ENCODE results near the gene ST6GALNAC5.
"Not testable (repeated sequence)": the region's sequence is repeated elsewhere in the genome, so short reads cannot be mapped to it uniquely, and the experiment has no call there.

Gene ST6GALNAC5

GRCh38 chr1:76939050-76939816 lies 72.0 kb downstream of the ST6GALNAC5 start:
- no peak for DNase-seq

DNA sequence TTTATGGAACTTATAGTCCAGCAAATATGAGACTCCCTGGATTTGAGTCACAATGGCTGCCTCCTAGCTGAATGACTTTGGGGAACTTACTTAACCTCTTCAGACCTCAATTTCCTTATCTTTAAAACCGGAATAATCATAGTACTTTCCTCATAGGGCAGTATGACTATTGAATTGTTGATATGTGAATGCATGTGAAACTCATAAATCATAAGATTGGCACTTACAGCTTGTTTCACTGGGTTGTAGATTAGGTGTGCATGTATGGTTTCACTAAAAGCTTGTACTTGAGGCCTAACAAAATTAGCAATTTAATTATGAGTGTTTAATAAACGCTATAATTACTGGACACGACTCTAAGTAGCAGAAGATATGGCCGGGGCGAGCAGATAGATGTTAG lies 72.5 kb downstream of the ST6GALNAC5 start:
- DNase-seq, result no peak

DNA sequence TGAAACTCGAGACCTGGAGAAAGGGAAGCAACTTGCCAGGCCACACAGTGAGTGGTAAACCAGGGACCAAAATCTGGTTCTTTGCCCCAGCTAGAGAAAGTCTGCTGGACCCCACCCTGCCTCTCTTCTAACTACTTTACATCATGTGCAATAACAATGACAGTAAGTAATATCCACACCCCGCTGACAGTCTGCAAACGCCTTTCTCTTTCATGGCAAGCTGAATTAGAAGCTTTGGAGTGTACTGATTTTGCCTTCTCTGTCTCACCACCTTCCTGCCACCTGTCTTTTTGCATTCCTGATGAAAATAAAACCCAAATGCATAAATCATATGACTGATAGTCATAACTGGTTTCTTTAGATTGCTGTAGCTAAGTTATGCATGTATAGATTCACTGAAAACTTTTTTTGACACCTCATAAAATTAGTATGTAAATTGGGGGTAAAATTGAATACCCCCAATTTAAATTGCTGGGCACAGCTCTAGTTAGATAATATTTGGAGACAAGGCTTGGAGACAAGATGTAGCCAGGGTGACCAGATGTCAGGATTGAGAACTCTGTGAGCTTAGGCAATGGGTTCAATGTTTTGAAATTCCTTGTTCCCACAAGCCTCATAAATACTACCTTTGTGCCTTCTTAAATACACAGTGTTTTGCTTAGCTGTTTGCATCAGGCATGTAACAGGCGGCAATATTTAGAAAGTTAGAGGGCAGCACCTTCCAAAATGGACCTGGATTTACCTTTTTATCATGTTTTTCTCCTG lies 73.5 kb downstream of the ST6GALNAC5 start:
- DNase-seq, result no peak

- no peak for DNase-seq
Observed at GRCh38 chr1:76942549-76942948, 75.3 kb downstream of the ST6GALNAC5 start.

DNA sequence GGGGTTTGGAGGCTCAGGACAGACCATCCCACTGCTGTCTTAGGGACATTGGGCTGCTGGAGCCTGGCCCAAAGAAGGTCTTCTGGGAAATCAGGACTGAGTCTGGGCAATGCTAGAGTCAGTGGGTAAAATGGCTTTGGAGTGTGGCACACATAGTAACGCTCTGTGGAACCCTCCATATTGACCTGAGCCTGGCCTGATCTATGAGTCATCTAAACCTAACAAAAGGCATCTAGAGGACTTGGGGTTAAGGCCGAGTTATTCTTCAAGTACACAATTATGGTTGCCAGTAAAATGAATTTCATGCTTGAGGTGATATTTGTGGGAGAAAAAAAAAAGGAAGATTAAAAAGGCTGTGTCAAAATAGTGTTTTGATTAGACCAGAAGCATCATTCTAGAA lies 77.7 kb downstream of the ST6GALNAC5 start:
- DNase-seq, result no peak

- DNase-seq, result no peak
Observed at GRCh38 chr1:76948846-76949245, 81.6 kb downstream of the ST6GALNAC5 start.

DNA sequence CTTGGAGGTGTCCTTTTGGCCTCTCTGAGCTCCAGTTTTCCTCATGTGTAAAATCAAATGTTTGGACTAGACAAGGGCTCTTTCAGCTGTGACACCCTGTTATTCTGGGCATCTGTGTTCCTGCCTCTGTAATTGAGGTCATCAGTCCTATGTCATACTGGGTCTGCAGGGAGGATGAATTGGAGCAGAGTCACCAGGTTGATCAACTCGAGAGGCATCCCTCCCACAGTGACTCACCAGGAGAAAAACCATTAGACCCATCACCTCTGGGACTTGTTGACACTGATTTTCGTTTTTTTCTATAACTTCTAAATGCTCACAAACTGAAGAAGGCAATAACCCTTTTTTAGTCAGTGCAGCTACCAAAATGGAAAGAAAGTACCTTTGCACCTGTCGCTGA lies 82.2 kb downstream of the ST6GALNAC5 start:
- no peak for DNase-seq

DNA sequence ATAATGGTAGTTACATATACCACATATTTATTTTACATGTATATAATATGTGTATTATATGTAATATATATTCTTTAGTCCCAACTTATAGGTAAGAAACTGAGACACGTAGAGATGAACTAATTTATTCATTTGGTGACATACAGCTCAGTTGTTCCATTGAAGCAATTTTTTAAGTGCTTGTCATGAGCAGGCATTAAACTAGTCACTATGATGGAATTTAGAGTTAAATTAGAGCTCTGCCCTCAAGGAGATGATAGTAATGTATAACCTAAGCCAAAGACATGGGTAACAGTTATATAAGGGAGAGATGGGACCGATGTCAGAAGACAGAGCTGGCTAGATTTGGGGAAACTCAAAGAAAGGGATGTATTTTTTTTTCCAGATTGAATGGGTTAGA lies 83.0 kb downstream of the ST6GALNAC5 start:
- no peak for DNase-seq

- no peak for DNase-seq
Observed at GRCh38 chr1:76951153-76951552, 83.9 kb downstream of the ST6GALNAC5 start.

- DNase-seq, result no peak
Observed at GRCh38 chr1:76955652-76956051, 88.4 kb downstream of the ST6GALNAC5 start.

DNA sequence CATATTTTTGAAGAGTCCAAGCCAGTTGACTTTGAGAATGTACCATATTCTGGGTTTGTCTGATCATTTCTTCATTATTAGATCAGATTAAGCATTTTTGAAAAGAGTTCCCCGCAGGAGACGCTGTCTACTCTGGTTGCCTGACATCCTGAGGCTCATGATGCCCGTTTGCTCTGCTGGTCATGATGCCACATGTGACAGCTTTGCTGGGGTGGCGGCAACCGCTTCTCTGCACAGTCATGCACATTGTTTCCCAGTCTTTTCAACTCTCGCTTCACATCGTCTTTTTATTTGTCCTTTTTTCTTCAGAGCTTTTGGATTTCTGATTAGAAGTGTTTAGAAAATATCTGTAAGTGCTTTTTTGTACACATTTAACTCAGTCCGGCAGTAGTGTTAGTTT lies 90.7 kb downstream of the ST6GALNAC5 start:
- no peak for DNase-seq

DNA sequence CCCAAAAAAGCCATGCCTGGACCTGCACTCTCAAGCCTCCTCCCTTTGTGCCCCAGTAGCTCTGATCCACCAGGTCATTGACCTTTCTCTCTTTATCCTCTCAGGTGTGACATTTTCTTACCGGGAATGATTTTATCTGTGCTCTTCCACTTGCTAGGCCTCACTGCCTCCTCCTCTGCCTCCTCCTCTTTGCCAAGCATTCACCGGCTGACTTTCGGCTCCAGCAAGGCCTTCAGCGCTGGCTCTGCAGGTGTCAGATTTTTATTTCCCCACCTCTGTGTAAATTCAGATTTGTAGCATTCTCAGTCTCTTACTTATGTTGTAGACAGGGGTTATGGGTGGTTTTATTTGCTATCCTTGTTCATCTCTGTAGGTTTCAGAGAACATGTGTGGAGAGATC lies 91.5 kb downstream of the ST6GALNAC5 start:
- no peak for DNase-seq

GRCh38 chr1:76959556-76959955 lies 92.3 kb downstream of the ST6GALNAC5 start:
- no peak for DNase-seq

- DNase-seq, result no peak
Observed at GRCh38 chr1:76961181-76961819, 94.0 kb downstream of the ST6GALNAC5 start.

GRCh38 chr1:76961820-76962207 lies 94.5 kb downstream of the ST6GALNAC5 start:
- no peak for DNase-seq

DNA sequence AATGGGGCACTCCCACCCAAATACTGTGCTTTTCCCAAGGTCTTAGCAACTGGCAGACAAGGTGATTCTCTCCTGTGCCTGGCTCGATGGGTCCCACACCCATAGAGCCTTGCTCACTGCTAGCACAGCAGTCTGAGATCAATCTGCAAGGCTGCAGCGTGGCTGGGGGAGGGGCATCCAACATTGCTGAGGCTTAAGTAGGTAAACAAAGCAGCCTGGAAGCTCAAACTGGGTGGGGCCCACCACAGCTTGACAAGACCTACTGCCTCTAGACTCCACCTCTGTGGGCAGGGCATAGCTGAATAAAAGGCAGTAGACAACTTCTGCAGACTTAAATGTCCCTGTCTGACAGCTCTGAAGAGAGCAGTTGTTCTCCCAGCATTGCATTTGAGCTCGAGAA lies 114.0 kb downstream of the ST6GALNAC5 start:
- DNase-seq, result not testable (repeated sequence)

DNA sequence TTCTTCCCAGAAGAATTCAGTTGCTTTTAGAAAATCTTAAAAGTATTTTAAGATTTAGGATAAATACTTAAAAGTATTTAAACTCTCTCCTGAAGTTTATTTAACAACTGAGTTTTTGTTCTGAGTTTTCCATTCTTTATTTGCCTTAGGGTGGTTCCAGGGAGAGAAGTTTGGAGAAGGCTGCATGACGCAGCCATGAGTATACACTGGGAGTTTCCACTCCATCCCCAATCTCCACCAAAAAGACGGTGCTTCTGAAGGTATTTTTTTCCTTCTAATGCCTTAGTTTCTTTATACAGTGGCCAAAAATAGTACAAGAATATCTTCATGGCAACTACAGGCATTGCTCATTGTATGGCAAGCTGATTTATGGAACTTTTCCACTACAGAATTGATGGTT lies 122.7 kb downstream of the ST6GALNAC5 start:
- DNase-seq, result no peak

DNA sequence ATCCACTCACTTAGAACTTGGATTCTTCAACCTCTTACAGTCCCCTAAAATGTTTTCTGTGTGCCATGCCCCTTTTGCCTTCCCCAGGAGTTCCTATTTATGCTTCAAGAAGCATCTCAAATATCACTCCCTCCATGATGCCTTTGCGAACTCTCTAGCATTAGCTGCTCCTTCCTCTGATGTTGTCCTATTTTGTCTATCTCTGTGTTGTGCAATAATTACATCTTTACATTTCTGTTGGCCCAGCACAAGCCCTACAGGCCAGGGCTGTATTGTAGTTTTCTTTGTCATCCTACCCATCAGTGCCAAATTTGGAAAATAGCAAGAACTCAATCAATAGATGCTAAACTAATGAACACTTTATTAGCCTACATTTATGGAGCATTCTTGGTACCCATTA lies 125.8 kb downstream of the ST6GALNAC5 start:
- no peak for DNase-seq

DNA sequence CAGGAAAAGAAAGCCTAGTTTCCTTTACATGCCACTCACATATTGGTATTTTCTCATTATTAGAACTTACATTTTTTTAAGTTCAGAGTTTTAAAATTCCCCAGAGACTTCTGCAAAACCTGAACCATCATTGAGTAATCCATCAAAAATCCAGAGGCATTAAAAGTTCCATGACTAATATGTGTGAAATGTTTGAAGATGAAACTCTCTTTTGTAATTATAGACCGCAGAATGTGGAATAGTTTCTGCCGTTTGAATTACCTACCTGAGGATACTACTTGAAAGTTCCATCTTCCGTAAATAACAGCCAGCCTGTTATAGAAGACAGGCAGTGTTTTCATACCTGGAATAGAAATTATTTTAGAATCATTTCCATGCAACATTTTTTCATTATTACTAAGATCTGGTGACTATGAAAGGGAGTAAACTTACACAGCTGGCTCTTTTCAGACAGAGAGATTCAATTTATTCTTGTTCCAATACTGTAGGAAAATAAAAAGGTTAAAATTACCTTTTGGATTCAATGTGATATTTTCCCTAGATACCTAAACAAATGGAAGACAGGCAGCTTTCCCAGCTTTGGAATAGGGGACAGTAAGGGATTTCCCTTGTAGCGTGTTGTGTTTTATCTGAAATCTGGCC lies 131.4 kb downstream of the ST6GALNAC5 start:
- DNase-seq, result no peak

GRCh38 chr1:77007675-77008074 lies 140.4 kb downstream of the ST6GALNAC5 start:
- no peak for DNase-seq

DNA sequence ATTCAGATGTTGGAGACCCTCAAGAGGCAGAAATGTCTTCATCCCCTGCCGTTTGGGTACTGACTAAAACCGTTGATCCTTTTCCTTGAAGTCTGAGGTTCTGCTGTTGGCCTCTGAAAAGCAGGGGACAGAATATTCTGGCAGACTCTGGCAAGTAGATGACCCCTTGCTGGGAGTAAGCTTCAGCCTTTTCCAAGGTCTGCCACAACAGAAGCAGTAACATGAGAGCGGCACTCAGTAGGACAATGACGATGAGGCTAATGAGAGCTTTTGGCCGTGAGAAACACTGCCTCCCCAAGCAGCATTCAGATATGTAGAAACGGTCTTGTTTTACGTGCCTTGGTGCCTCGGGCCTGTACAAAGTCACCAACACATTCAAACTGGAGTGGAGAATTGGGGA lies 143.7 kb downstream of the ST6GALNAC5 start:
- no peak for DNase-seq

- DNase-seq, result no peak
Observed at GRCh38 chr1:77012066-77012465, 144.8 kb downstream of the ST6GALNAC5 start.

GRCh38 chr1:77014073-77014788 lies 147.0 kb downstream of the ST6GALNAC5 start:
- no peak for DNase-seq
